ENCODE results near the gene RBM38. TPM values are rescaled to one million over a fixed set of nuclear protein-coding genes. Genes with fewer than 3 reads are reported as not detected.

Gene RBM38
- total RNA-seq, 1 donor from 2014 or later: 42.8 TPM

DNA sequence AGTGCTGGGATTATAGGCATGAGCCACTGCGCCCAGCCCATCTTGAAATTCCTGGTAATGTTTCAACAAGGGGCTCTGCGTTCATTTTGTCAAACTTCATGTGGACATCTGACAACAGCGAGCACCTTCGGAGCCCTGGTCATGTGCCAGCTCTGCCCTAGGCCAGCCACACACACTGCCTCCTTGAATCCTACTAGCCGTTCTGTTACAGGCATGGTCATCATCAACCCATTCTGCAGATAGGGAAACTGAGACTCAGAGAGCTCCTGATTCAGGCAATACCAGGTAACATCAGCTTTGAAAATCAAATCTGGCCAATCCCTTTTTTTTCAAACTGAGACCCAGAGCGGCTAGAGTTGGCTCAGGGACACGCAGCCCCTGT lies 41.3 kb downstream of the RBM38 start:
- Histone ChIP-seq H3K27me3 (ENCODE audit: control insufficient read depth, insufficient read depth, low read length) (peaks cover 11% of the 10 kb centered on the region), H3K4me3 (ENCODE audit: low read depth, low read length) (no peak overlapping the region), H3K36me3 (ENCODE audit: control insufficient read depth, insufficient read depth, low read length) (no peaks in the 10 kb centered on the region)
- TF ChIP-seq, protein P1, sequence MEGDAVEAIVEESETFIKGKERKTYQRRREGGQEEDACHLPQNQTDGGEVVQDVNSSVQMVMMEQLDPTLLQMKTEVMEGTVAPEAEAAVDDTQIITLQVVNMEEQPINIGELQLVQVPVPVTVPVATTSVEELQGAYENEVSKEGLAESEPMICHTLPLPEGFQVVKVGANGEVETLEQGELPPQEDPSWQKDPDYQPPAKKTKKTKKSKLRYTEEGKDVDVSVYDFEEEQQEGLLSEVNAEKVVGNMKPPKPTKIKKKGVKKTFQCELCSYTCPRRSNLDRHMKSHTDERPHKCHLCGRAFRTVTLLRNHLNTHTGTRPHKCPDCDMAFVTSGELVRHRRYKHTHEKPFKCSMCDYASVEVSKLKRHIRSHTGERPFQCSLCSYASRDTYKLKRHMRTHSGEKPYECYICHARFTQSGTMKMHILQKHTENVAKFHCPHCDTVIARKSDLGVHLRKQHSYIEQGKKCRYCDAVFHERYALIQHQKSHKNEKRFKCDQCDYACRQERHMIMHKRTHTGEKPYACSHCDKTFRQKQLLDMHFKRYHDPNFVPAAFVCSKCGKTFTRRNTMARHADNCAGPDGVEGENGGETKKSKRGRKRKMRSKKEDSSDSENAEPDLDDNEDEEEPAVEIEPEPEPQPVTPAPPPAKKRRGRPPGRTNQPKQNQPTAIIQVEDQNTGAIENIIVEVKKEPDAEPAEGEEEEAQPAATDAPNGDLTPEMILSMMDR (IDR thresholded peaks at IDR 0.05; ENCODE audit: insufficient read depth, low read length, poor library complexity, severe bottlenecking): no peak
- no peak for DNase-seq (ENCODE audit: low read depth)

DNA sequence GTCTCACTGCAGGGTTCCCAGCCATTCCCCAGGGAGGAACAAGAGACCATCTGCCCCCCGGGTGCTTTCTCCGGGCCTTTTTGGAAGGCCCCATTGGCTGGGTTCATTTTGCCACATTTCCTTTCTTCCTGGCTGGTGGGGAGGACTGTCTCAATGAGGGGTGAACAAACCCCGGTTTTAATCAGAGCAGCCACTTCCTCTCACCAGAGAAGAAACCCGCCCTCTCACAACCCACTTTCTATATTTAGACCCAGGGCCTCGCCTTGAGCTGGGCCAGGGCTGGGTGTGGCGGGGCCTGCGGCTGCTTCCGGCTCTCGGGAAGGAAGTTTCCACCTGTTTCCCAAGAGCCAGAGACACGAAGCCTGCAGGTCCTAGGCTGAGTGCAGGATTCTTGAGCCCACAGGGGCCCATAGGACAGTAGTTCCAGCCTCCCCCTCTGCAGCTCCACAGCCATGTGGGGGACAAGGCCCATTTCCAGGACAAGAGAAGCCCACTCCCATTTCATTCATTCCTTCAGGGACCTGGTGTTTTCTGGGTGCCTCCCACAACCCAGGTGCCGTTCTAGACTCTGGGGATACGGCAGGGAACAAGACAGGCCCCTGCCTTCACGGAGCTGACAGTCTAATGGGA lies 41.8 kb downstream of the RBM38 start:
- H3K27me3 ChIP-seq (ENCODE audit: control insufficient read depth, insufficient read depth, low read length): peaks cover 11% of the 10 kb centered on the region
- H3K4me3 ChIP-seq (ENCODE audit: low read depth, low read length): no peak overlapping the region
- TF ChIP-seq, protein P1 (IDR thresholded peaks at IDR 0.05; ENCODE audit: insufficient read depth, low read length, poor library complexity, severe bottlenecking): no peak
- no peak for DNase-seq (ENCODE audit: low read depth)
- H3K36me3 ChIP-seq (ENCODE audit: control insufficient read depth, insufficient read depth, low read length): no peaks in the 10 kb centered on the region

DNA sequence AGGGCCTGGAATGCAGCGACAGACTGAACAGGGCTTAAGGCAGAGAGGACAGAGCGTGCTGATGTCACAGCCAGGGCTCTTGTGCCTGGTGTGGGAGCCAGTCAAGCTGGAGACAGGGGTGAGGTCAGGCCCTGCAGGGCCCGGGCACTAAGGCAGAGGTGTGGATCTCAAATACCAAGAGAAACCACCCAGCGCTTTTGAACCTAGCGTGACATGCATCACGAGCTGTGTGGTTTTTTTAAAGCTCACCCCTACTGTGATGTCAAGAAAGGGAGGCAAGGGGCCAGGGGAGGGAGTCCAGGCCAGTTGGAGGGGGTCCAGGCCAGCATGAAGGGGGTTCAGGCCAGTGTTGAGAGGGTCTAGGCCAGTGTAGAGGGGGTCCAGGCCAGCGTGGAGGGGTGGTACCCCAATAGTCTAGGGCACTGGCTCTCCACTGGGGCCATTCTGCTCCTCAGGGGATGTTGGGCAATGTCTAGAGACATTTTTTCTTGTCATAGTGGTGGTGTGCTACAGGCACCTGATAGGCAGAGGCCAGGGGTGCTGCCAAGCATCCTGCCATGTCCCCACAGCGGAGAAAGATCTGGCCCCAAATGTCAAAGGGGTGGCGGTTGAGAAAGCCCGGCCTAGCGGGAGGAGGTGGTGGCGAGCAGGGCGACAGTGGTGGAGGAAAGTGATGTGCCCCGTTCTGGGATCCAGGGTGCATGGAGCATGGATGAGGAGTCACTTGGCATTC lies 42.6 kb downstream of the RBM38 start:
- H3K27me3 ChIP-seq (ENCODE audit: control insufficient read depth, insufficient read depth, low read length): peaks cover 13% of the 10 kb centered on the region
- TF ChIP-seq, protein P1 (IDR thresholded peaks at IDR 0.05; ENCODE audit: insufficient read depth, low read length, poor library complexity, severe bottlenecking): no peak
- DNase-seq (ENCODE audit: low read depth): no peak
- no peak overlapping the region for H3K4me3 ChIP-seq (ENCODE audit: low read depth, low read length)
- H3K36me3 ChIP-seq (ENCODE audit: control insufficient read depth, insufficient read depth, low read length): no peaks in the 10 kb centered on the region

DNA sequence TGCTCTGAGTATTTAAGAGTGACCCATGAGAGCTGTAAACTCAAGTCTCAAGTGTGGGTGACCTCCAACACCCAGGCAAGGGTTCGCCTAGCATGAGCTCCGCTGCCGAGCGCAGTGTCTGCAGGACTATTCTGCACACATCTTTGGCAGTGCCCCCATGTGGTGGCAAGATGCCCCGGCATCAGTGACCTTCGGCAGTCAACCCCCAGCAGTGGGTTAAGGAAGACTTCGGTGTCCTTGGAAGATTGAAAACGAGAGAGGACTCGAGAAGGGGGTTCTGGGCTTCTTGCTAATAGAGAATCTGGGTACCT lies 43.1 kb downstream of the RBM38 start:
- DNase-seq (ENCODE audit: low read depth): no peak
- TF ChIP-seq, protein P1 (IDR thresholded peaks at IDR 0.05; ENCODE audit: insufficient read depth, low read length, poor library complexity, severe bottlenecking): peak; percentile 22
- H3K27me3 ChIP-seq (ENCODE audit: control insufficient read depth, insufficient read depth, low read length): peaks cover 13% of the 10 kb centered on the region
- no peak overlapping the region for H3K4me3 ChIP-seq (ENCODE audit: low read depth, low read length)
- no peaks in the 10 kb centered on the region for H3K36me3 ChIP-seq (ENCODE audit: control insufficient read depth, insufficient read depth, low read length)

DNA sequence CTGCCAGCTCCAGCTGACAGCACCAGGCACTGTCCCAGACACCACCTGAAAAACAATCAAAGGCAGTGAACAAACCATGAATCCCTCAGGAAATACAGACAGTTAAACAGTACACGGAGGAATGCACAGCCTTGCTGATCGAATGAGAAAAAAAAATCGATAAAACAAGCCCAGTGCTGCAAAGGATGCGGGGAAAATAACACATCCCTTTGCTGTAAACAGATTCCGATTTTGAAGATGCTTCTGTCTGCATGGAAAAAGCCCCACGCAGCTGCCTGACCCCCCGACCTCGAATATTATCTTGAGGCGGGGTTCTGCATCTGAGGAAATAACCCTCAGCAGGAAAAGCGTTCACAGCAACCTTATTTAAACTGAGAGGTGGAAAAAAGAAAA lies 43.9 kb downstream of the RBM38 start:
- TF ChIP-seq, protein P1 (IDR thresholded peaks at IDR 0.05; ENCODE audit: insufficient read depth, low read length, poor library complexity, severe bottlenecking): no peak
- no peak for DNase-seq (ENCODE audit: low read depth)
- H3K4me3 ChIP-seq (ENCODE audit: low read depth, low read length): no peak overlapping the region
- peaks cover 13% of the 10 kb centered on the region for H3K27me3 ChIP-seq (ENCODE audit: control insufficient read depth, insufficient read depth, low read length)
- no peaks in the 10 kb centered on the region for H3K36me3 ChIP-seq (ENCODE audit: control insufficient read depth, insufficient read depth, low read length)

All from kidney epithelial cell (primary cell).